ENCODE measurements around the gene DCAF15.

The DCAF15 gene

GRCh38 chr19:13995878-13996765 lies 43.8 kb downstream of the DCAF15 start:
- no peak for DNase-seq

DNA sequence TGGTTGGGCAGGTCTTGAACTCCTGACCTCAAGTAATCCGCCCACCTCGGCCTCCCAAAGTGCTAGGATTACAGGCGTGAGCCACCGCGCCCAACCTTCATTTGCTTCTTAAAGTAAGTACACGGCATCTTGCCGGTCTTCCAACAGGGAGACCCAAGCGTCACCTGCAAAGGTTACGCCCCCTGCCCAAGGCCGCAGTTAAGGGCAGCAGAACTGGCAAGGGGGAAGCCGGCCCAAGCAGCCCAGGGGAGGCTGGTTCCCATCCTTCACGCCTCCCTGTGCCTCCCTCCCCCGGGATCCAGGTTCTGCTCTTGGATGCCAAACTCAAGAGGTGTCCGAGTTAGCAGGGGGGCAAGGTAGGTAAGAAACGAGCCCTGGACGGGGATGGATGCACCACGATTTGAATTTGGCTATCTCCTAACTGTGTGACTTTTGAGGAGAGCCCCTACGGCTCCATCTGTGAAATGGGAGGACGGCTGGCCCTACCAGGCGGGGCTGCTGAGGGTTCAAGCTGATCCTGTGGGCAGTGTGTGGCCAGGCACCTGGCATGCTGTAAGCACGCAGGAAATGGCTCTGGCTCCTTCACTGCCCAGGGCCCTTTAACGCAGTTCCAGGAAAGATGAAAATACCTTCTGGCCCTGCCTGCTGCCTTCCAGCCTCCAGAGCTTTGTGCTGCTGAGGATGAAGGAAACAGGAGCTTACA lies 44.8 kb downstream of the DCAF15 start:
- DNase-seq, result no peak

DNA sequence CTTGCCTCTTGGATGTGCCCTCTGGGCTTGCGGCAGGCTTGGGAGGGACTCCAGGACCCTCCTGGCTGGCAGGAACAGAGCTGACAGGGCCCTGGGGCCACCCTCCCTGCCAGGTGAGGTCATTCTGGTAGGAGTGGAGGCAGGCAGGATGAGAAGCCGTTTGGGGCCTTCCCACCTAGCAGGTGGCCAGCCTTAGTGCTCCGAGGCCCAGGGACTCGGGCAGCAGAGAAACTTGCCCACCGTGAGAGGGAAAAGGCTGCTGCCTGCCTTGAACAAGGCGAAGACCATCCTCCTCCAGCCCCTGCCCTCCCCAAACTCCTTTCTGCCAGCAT lies 45.3 kb downstream of the DCAF15 start:
- no peak for DNase-seq

DNA sequence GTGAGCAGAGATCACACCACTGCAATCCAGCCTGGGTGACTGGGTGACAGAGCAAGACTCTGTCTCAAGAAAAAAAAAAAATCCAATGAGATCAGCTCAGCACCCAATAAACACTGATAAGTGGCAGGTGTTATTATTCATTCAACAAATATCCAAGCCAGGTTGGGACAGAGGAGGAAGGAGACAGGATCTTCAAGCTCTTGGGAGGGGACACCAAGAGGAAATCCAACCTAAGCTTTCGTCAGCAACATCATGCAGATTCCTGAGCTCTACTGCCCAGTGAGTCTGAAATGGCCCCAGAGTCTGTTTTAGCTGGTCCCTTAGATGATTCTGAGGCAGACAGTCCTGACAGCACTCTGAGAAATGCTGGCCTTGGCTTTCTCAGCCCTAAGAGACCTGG lies 46.1 kb downstream of the DCAF15 start:
- no peak for DNase-seq

DNA sequence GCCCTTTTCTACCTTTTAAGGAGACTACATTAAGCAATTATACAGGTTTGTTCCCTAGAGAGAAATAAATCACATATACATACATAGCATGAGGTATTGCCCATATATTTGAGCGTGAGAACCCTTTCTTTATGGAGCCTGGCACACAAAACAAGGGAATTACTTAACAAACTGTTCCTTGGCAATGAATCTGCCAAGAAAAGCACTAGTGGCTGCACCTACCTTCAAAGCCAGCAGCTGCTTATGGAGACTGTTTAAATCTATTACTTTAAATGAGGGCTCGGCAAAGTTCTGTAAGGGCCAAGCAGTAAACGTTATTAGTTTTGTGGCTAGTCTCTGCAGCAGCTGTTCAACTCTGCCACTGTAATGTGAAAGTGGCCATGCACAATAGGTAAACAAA lies 46.8 kb downstream of the DCAF15 start:
- DNase-seq, result no peak

DNA sequence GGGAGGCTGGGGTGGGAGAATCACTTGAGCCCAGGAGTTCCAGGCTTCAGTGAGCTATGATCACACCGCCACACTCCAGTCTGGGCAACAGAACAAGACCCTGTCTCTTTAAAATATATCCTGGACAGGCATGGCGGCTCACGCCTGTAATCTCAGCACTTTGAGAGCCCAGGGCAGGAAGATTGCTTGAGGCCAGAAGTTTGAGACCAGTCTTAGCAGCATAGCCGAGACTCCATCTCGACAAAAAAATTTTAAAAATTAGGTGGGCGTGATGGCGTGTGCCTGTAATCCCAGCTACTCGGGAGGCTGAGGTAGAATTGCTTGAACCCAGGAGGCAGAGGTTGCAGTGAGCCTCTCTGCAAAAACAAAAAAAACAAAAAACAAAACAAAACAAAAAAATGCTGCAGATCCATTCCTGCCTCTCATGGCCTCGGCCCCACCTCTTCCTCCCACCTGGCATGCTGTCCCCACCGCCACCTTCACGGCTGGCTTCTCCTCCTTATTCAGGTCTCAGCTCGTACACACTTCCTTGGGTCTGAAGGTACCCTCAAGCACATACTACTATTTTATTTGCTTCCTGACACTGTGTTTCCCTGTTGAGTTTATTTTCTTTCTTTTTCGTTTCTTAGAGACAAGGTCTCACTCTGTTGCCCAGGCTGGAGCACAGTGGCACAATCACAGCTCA lies 48.5 kb downstream of the DCAF15 start:
- no peak for DNase-seq

GRCh38 chr19:14002571-14003250 lies 50.4 kb downstream of the DCAF15 start:
- no peak for DNase-seq

- DNase-seq, result no peak
Measured at GRCh38 chr19:14003251-14004055, 51.1 kb downstream of the DCAF15 start.

DNA sequence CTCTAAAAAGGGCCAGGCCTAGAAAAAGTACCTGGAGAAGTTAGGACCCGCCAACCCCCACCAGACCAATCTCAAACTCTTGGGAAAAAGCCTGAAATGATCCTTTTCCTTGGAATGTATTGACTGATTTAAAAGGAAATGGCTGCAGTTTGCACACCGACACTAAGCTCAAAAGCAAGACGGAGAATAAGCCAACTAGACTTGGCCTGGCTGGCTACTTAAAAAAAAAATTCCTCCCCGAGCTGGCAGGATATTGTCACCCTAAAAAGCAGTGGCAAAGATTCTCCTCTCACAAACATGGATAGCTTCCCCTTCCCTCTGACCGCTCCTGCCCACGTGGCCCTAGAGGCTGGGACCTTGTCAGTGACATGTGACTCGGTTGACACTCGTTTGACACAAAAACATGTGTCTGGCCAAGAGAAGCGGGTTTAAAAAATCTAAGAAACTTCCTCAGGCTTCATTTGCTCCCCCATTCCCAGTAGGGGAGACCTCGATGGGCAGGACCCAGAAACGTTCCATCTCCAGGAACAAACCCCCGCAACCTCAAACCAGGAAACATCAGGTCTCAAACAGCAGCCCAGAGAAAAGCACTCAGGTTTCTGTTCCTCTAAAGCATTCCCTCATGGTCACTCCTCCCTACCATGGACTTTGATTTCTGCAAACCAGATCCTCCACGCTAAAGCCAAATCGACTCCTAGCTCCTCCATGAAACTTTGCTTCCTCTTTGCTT lies 52.5 kb downstream of the DCAF15 start:
- no peak for DNase-seq

DNA sequence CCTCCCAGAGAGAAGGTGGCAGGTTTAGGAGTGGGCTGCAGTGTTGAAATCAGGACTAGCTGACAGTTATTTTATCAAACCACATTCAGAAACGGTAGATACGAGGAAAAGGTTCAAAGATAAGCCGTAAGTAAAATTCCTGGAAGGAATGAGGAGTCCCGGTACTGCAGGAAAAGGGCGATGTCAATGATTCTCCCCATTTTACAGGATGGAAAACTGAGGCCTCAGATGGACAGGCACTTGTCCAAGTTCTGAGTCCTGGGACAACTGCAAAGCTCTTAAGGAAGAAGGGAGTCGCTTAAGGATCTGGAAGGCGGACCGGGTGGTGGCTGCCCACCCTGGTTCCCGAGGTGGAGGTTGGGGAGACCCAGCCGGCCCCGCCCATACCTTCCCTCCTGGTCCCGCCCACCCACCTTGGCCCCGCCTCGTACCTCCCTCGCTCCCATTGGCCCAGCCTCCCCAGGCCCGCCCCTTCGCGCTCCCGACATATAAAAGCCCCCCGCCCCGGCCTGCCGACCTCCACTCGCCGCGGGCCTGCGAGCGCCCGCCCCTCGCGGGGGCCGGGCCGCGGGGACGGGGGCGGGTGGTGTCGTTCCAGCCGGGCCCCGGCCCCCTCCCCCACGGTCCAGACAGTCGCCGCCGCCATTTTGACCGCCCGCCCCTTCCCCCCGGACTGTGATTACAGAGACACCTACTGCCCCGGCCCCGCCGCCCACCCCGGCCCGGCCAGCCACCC lies 53.2 kb downstream of the DCAF15 start:
- DNase-seq, result peak; percentile 93

DNA sequence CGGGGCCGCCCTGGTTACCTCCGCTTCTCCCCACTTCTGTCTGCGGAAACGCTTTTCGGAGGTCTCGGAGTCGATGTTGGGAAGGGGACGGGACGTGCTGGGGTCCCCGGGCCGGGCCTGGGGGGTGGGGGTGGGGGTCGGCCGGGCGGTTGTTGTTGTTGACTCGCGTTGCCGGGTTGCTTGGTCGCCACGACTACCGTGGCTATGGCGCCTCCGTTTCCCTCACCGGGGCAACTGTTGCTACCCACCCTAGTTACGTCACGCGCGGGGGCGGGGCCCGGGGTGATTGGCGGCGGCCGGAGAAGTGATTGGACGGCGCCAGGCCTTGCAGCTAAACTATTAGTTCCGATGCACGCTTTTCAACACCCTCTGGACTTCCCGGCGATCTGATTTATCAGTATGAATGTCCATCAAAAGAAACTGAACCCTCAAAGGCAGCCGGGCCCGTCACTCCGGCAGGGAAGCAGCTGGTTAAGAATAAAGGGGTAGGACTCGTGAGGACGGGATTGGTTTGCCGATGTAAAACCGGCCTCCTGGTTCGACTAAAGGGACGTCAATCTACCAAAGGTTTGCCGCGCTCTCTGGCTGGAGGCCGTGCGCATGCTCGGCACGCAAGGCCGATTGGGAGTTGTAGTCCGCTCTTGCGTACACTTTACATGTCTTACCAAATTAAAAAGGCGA lies 53.9 kb downstream of the DCAF15 start, which contains the start of gene RFX1:
TSS of gene RFX1 (minus strand) at position 236 of the 681 bp plus-strand sequence. CDS start 12,477 bp downstream, outside the sequence.
- DNase-seq, result peak; percentile 100

DNA sequence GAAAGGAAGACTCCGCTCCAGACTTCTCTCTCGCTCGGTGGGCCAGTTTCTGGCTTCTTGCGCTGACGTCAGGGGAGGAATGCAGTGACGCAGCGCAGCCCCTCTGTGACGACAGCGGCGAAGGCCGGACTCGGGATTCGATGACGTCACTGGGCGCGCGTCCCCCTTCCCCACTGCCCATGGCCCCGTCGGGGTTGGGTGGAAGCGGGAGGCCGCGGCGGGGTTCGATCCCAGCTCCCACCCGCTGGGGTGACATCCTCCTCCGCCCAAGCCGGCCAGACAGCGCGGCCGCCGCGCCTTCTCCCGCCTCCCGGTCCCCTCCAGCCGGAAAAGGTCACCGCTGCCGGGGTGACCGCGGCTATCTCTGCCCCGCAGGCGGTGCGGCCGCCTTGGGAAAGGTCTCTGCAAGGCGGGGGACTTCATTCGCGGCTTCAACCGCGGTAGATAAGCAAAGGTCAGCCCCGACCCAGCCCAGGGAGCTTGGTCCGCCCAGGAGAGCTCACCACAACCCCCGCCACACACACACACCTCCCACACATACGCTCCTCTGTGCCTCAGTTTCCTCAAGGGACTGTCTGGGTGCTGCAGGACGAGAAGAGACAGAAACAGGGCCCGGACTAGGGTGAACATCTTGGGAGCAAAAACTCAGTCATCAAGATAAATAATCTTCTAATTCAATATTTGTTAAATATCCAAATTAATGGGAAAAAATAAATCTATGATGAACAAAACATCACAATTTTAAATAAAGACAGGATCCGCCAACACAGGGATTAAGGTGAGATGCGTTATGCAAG lies 54.7 kb downstream of the DCAF15 start:
- no peak for DNase-seq
